Measurements from ENCODE around the gene FNIP2. TPM values are rescaled to one million over a fixed set of nuclear protein-coding genes. Genes with fewer than 3 reads are reported as not detected.

The FNIP2 gene
- total and polyA plus RNA-seq, 10 of the 15 experiments (the other 5 are each of a cell fraction or from before 2014, with no cell fraction given), result 0.03 to 0.38 (median 0.15) TPM

DNA sequence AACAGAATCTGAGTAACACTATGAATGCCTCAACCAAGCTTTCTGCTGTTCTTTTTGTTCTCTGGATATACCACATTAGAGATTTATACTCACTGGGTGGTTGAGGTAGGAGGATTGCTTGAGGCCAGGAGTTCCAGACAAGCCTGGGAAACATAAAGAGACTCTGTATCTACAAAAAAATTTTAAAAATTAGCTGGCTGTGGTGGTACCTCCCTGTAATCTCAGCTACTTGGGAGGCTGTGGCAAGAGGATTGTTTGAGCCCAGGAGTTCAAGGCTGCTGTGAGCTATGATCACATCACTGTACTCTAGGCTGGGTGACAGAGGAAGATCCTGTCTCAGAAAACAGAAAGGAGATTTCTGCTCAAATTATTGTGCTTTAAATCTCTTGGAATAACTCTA is 172.5 kb downstream of the FNIP2 start:
- Histone ChIP-seq H4K20me1 (ENCODE audit: control insufficient read depth, insufficient read depth) (no peaks in the 10 kb centered on the region), H3K9ac (ENCODE audit: control insufficient read depth, insufficient read depth, low read length) (no peak overlapping the region), H3K27me3 (replicated peaks in 1 of 2; ENCODE audit: control insufficient read depth in 2 of 2, insufficient read depth in 2 of 2, low read length in 1 of 2) (no peaks in the 10 kb centered on the region), H3K9me3 (replicated peaks; ENCODE audit: control insufficient read depth, insufficient read depth, low read length) (no peaks in the 10 kb centered on the region), H3K4me3 (no peak overlapping the region), H2AFZ (ENCODE audit: control insufficient read depth, low read depth, low read length) (no peak overlapping the region), H3K4me2 (ENCODE audit: control insufficient read depth, insufficient read depth) (no peak overlapping the region), H3K36me3 (ENCODE audit: control insufficient read depth in 2 of 2, insufficient read depth in 2 of 2, low read length in 1 of 2) (no peaks in the 10 kb centered on the region), H3K79me2 (ENCODE audit: control insufficient read depth, insufficient read depth, low read length) (no peaks in the 10 kb centered on the region), H3K27ac (ENCODE audit: control insufficient read depth, insufficient read depth) (no peak overlapping the region), H3K4me1 (ENCODE audit: control insufficient read depth, insufficient read depth, low read length) (no peaks in the 10 kb centered on the region)
- ChIA-PET RAD21 (ENCODE audit: unreplicated experiment) (no interaction called here), POLR2A (no interaction called here), SMC1A (ENCODE audit: uncharacterized antibody, unreplicated experiment) (interaction anchor here (0.6 kb wide), 1 partner anchor 9 kb away, joined by 3 read pairs; no protein-coding TSS in a partner anchor), CTCF (no interaction called here)
- TF ChIP-seq CBX3 (IDR thresholded peaks at IDR 0.05; ENCODE audit: borderline replicate concordance, low read depth), result no peak
- TF ChIP-seq RAD21 (IDR thresholded peaks at IDR 0.05; ENCODE audit: insufficient read depth, low read depth, low read length), result no peak
- TF ChIP-seq STAT3 (IDR thresholded peaks at IDR 0.05; ENCODE audit: low read depth, low read length), result no peak
- TF ChIP-seq, protein P1, sequence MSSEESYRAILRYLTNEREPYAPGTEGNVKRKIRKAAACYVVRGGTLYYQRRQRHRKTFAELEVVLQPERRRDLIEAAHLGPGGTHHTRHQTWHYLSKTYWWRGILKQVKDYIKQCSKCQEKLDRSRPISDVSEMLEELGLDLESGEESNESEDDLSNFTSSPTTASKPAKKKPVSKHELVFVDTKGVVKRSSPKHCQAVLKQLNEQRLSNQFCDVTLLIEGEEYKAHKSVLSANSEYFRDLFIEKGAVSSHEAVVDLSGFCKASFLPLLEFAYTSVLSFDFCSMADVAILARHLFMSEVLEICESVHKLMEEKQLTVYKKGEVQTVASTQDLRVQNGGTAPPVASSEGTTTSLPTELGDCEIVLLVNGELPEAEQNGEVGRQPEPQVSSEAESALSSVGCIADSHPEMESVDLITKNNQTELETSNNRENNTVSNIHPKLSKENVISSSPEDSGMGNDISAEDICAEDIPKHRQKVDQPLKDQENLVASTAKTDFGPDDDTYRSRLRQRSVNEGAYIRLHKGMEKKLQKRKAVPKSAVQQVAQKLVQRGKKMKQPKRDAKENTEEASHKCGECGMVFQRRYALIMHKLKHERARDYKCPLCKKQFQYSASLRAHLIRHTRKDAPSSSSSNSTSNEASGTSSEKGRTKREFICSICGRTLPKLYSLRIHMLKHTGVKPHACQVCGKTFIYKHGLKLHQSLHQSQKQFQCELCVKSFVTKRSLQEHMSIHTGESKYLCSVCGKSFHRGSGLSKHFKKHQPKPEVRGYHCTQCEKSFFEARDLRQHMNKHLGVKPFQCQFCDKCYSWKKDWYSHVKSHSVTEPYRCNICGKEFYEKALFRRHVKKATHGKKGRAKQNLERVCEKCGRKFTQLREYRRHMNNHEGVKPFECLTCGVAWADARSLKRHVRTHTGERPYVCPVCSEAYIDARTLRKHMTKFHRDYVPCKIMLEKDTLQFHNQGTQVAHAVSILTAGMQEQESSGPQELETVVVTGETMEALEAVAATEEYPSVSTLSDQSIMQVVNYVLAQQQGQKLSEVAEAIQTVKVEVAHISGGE (CRISPR knock-in tag; IDR thresholded peaks at IDR 0.05), result no peak
- no peak for TF ChIP-seq HCFC1 (IDR thresholded peaks at IDR 0.05; ENCODE audit: low read length)
- TF ChIP-seq, protein P2, sequence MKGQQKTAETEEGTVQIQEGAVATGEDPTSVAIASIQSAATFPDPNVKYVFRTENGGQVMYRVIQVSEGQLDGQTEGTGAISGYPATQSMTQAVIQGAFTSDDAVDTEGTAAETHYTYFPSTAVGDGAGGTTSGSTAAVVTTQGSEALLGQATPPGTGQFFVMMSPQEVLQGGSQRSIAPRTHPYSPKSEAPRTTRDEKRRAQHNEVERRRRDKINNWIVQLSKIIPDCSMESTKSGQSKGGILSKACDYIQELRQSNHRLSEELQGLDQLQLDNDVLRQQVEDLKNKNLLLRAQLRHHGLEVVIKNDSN (IDR thresholded peaks at IDR 0.05; ENCODE audit: borderline replicate concordance, extremely low read length, insufficient read depth, low read depth, low read length), result no peak
- no peak for TF ChIP-seq EED (IDR thresholded peaks at IDR 0.05; ENCODE audit: low read depth)
- no peak for TF ChIP-seq GABPA (IDR thresholded peaks at IDR 0.05; ENCODE audit: low read depth)
- no peak for TF ChIP-seq BACH1 (IDR thresholded peaks at IDR 0.05; ENCODE audit: borderline replicate concordance)
- TF ChIP-seq ZNF384 (IDR thresholded peaks at IDR 0.05; ENCODE audit: borderline replicate concordance, low read depth, low read length), result no peak
- TF ChIP-seq RB1 (IDR thresholded peaks at IDR 0.05; ENCODE audit: borderline replicate concordance), result no peak
- ATAC-seq, result no peak
- in situ Hi-C loops (cut with MboI) (no loop called here), intact Hi-C loops (cut with micrococcal nuclease; ENCODE audit: unreplicated experiment) (no loop called here)
- no TSS peak for BruUV-seq (replicated peaks)
- DNase-seq (ENCODE audit: low read depth, low spot score), result no peak
- no peak for FAIRE-seq

Measured in GM12878 (cell line).